Testis (tissue), 3 donors: Measurements from ENCODE around the gene TSSC4. TPM values are rescaled to one million over a fixed set of nuclear protein-coding genes. Genes with fewer than 3 reads are reported as not detected.

Experiments
- DNase-seq: peaks from one replicate; pipeline ENCODE4 v3.0.0-alpha.2; 2019
- H3K27ac ChIP-seq, 2 donors: fragments of 200-600 bp; sonication (generic); one replicate each; pipeline ENCODE4 v1.5.1; 2019
- H3K27me3 ChIP-seq: fragments of 200-600 bp; sonication (generic); one replicate; pipeline ENCODE4 v1.5.1; 2019
- H3K36me3 ChIP-seq: fragments of 200-600 bp; sonication (generic); one replicate; pipeline ENCODE4 v1.5.1; 2017; ENCODE audit warnings: low read depth; ENCODE audit errors: missing control alignments
- H3K4me1 ChIP-seq: fragments of 200-600 bp; sonication (generic); one replicate; pipeline ENCODE4 v1.5.1; 2019
- H3K4me3 ChIP-seq, 2 donors: fragments of 200-600 bp; sonication (generic); one replicate each; pipeline ENCODE4 v1.5.1; 2017 to 2019
- H3K9me3 ChIP-seq: fragments of 200-600 bp; sonication (generic); one replicate; pipeline ENCODE4 v1.5.1; 2017
- POLR2A ChIP-seq: fragments of 450-650 bp; IDR thresholded peaks from one replicate; pipeline ENCODE4 v1.6.1; 2017; ENCODE audit warnings: antibody characterized with exemption, mild to moderate bottlenecking, moderate library complexity
- WGBS, 2 donors: methylation state at CpG; one replicate each; pipeline ENCODE4 v1.1.5; 2018; 5-methylcytosine and 5-hydroxymethylcytosine counted together
- intact Hi-C: fragments of 100-400 bp; cut with DNase I; formaldehyde crosslinking; loops from one replicate; pipeline ENCODE4 v1.15.1; 2023; ENCODE audit warnings: low total_unique reads
- polyA plus RNA-seq: library from polyadenylated mRNA; stranded (reverse); fragments of 350-450 nt; fragmentation: Illumina TruSeq; extraction: RNeasy Lipid Tissue Mini Kit (QIAGEN cat#74804); gene quantifications from one replicate; pipeline ENCODE4 v1.2.3, GENCODE V29; 2014; ENCODE audit warnings: low read depth, low replicate concordance; ENCODE audit not compliant: insufficient read depth
- total RNA-seq, 2 donors: library from RNA; depleted of rRNA; stranded (reverse); fragments of >200 nt; gene quantifications; one replicate each; pipeline ENCODE4 v1.2.3, GENCODE V29; 2016
- TF ChIP-seq, protein P1 (sequence below), 3 experiments: fragments of 450-650 bp in 2 of 3; fragments of 200-600 bp in 1 of 3; sonication (generic) in 1 of 3; IDR thresholded peaks; one replicate each; pipeline ENCODE4 v1.5.1; 2016 to 2019; ENCODE audit warnings: antibody characterized with exemption in 3 of 3, mild to moderate bottlenecking in 2 of 3, moderate library complexity in 1 of 3

Gene TSSC4
- total and polyA plus RNA-seq, 3 donors from 2014 or later, result 87.4 to 133 (median 95.5) TPM

DNA sequence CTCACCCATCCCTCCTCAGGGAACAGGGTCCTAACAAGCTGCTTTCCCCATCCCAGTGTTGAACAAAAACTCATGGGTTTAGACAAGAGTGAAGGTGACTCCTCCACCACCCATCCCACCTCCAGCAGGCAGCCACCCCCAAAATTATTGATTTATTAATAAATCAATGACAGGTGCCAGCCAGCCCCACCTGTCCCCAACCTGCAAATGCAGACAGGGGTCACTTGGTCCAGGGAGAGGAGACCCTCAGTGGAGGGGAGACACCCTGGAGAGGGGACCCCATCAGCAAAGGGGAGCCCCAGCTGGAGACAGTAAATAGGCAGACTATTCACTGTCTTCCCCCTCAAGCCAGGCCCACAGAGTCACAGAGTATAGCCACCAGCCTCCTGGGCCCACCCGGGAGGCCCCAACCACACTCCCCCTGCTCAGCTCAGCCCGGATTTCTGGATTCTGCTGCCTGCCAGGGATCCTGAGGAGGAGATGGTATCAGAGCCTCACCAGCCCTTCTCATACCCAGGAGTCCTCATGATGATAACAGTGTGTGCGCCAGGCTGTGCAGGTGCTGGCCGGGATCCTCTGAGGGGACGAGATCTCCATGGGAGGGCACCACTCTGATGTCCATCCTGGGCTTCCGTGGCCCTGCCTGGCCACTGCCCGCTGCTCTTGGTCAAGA, 32.2 kb upstream of the TSSC4 start:
- Histone ChIP-seq H3K4me3 (no peak overlapping the region), H3K27me3 (no peaks in the 10 kb centered on the region), H3K36me3 (no peaks in the 10 kb centered on the region), H3K4me1 (peaks cover 18% of the 10 kb centered on the region), H3K9me3 (no peaks in the 10 kb centered on the region), H3K27ac (no peak overlapping the region)
- TF ChIP-seq, protein P1, sequence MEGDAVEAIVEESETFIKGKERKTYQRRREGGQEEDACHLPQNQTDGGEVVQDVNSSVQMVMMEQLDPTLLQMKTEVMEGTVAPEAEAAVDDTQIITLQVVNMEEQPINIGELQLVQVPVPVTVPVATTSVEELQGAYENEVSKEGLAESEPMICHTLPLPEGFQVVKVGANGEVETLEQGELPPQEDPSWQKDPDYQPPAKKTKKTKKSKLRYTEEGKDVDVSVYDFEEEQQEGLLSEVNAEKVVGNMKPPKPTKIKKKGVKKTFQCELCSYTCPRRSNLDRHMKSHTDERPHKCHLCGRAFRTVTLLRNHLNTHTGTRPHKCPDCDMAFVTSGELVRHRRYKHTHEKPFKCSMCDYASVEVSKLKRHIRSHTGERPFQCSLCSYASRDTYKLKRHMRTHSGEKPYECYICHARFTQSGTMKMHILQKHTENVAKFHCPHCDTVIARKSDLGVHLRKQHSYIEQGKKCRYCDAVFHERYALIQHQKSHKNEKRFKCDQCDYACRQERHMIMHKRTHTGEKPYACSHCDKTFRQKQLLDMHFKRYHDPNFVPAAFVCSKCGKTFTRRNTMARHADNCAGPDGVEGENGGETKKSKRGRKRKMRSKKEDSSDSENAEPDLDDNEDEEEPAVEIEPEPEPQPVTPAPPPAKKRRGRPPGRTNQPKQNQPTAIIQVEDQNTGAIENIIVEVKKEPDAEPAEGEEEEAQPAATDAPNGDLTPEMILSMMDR (IDR thresholded peaks at IDR 0.05), result no peak
- no peak for TF ChIP-seq POLR2A
- DNase-seq, result no peak
- 96 to 100% methylated on average over 3 to 7 of the region's 7 CpGs for WGBS, 2 donors
- intact Hi-C loops, result no loop called here

DNA sequence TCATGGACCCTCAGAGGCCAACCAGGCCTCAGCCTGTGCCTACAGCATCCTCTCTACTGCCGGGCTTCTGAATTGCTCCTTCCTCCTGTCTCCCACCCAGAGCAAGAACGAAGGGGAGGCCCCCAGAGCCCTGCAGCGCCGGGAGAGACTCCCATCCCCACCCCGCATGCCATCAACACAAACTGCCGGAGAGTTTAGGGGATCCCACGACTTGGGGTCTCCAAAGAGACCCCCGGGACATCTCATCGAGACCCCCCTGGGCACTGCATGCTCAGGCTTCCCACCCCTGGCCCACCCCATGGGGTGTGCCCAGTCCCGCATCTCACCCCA, 31.7 kb upstream of the TSSC4 start:
- H3K4me3 ChIP-seq, result no peak overlapping the region
- no peak overlapping the region for H3K27ac ChIP-seq
- no peaks in the 10 kb centered on the region for H3K36me3 ChIP-seq
- no peaks in the 10 kb centered on the region for H3K27me3 ChIP-seq
- intact Hi-C loops, result no loop called here
- TF ChIP-seq, protein P1 (IDR thresholded peaks at IDR 0.05), result no peak
- no peak for TF ChIP-seq POLR2A
- DNase-seq, result no peak
- H3K9me3 ChIP-seq, result no peaks in the 10 kb centered on the region
- 81 to 86% methylated on average over 10 of the region's 10 CpGs for WGBS, 2 donors
- peaks cover 18% of the 10 kb centered on the region for H3K4me1 ChIP-seq

DNA sequence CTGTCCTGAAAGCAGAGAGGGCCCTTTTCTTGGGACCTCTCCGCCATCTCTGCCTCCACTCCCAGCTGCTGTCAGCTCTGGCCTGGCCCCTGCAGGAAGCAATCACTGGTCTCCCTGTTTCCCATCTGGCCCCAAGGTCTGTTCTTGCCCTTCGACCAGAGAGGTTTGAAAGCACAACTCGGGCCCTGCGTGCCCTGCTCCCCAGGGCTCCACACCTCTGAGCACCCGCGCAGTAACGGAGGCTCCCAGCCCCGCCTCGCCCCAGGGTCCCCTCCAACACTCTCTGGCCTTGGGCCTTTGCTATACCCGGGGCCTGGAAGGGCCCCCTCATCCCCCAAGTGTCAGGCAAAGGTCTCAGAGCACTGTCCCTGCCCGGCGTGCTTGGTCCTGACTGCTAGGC, 31.2 kb upstream of the TSSC4 start:
- intact Hi-C loops, result no loop called here
- TF ChIP-seq, protein P1 (IDR thresholded peaks at IDR 0.05), result no peak
- TF ChIP-seq POLR2A, result no peak
- WGBS, 2 donors, result 86 to 91% methylated on average over 11 to 12 of the region's 12 CpGs
- DNase-seq, result no peak
- Histone ChIP-seq H3K27me3 (no peaks in the 10 kb centered on the region), H3K4me1 (peaks cover 18% of the 10 kb centered on the region), H3K9me3 (no peaks in the 10 kb centered on the region), H3K36me3 (no peaks in the 10 kb centered on the region), H3K27ac (no peak overlapping the region), H3K4me3 (no peak overlapping the region)

DNA sequence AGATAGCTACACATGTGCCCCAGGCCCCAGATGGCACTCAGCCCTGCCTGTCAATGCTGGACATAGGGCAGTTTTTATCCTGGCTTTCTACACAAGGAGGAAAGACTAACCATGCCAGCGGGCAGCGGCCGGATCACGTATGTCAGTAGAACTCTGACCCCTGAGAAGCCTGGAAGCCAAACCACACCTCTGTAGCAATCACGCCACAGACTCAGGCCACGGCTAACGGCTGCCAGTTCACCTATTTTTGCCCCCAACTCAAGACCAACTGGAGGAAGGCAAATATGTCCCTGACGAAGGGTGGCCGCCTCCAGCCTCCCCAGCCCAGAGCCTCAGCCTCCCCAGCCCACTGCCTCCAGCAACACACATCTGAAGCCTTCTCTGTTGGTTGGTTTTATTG, 30.7 kb upstream of the TSSC4 start:
- 90 to 92% methylated on average over 8 to 9 of the region's 9 CpGs for WGBS, 2 donors
- Histone ChIP-seq H3K9me3 (no peaks in the 10 kb centered on the region), H3K36me3 (no peaks in the 10 kb centered on the region), H3K4me3 (no peak overlapping the region), H3K27me3 (no peaks in the 10 kb centered on the region), H3K4me1 (peaks cover 18% of the 10 kb centered on the region), H3K27ac (no peak overlapping the region)
- intact Hi-C loops, result no loop called here
- no peak for DNase-seq
- TF ChIP-seq, protein P1 (IDR thresholded peaks at IDR 0.05), result no peak
- no peak for TF ChIP-seq POLR2A
